Body of pancreas (tissue), 4 donors: ENCODE measurements around the gene DIS3L2.

Source experiments
- CTCF ChIP-seq, 7 experiments: fragments of 450-650 bp in 4 of 7; fragments of 200-600 bp in 3 of 7; sonication (generic) in 3 of 7; IDR thresholded peaks; one replicate each; pipeline ENCODE4 v1.5.1; 2016 to 2019; ENCODE audit warnings: antibody characterized with exemption in 7 of 7
- POLR2A ChIP-seq, 3 donors: fragments of 450-650 bp; IDR thresholded peaks; one replicate each; pipeline ENCODE4 v1.6.1; 2016; ENCODE audit warnings: antibody characterized with exemption in 3 of 3, mild to moderate bottlenecking in 2 of 3

DNA sequence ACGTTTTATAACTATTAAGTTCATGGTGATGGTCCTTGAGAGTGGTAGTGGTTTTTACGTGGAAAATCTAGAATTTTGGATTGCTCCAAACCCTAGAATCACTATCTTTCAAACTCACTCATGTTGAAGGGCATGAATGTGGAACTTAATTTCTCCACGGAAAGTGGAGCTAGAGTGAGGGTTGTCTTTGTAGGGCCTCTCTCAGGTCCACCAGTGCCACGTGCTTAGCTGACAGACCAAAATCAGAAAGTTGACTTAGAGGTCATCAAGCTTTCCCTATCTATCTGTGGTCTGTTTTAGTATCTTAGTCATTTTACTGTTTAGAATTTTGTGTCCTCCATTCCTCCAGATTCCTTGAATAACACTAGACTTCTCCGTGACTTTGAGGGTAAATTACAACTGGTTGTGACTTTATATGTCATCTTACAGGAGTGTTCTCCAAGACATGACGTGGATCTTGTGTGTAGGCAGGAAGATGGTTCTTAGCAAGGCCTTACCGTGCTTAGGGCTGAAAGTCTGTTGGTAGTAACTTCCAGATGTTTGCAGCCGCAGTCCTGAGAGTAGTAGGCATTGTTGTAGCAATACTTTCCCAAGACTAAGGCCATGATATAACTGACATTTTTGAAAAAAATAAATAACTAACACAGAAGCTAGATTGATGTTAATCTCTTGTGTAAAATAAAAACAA lies 26.8 kb downstream of the DIS3L2 start:
- TF ChIP-seq CTCF (IDR thresholded peaks at IDR 0.05) (no peak), POLR2A (IDR thresholded peaks at IDR 0.05) (no peak)
